Measurements from ENCODE around the gene KIF23. TPM values are rescaled to one million over a fixed set of nuclear protein-coding genes. Genes with fewer than 3 reads are reported as not detected.

KIF23 gene
- total RNA-seq, 3 donors from 2014 or later = 1.6 to 6.4 (median 2.2) TPM

DNA sequence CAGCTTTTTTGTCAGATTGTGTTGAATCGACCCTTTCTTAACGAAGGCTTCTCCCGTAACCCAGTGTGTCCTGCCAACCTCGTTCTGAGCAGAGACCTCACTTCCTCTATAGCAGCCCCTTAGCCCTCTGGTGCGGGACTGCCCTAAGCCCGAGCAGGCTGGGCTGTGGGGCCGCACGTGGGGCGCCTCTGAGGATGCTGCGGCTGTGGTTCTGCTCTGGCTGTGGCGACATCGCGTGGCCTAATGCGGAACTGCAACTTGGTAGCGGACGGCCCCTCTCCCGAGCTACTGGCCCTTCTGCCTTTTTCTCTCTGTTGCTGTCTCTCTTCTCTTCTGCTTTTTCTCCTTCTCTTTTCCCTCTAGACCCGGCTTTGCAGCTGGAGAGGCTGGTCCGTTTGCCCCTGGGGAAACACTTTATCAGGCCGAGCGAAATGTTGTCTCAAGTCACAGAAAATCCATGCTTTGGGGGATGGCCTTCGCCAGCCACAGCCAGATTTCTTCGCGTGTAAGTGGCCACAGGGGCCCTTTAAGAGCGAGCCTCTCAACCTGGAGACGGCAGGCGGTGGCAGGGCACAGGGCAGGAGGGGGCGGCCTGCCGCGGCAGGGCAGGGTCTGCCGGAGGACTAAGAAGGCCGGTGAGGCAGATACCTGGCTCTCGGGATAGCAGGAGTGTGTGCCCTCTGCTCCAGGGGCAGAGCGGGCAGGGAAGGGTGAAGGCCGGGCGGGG lies 19.4 kb upstream of the KIF23 start:
- intact Hi-C loops (cut with DNase I; ENCODE audit: low total_unique reads) = loop anchor here (5.0 kb wide), 1 partner anchor 342 kb away; no protein-coding TSS in a partner anchor
- TF ChIP-seq CTCF (IDR thresholded peaks at IDR 0.05) (peak; percentile 81 to 92 (median 87)), POLR2A (IDR thresholded peaks at IDR 0.05) (no peak)
- Histone ChIP-seq H3K4me3 (peak overlapping the region in 1 of 3 donors; percentile 39), H3K9me3 (no peaks in the 10 kb centered on the region), H3K27ac (no peak overlapping the region), H3K27me3 (no peaks in the 10 kb centered on the region), H3K36me3 (no peaks in the 10 kb centered on the region), H3K4me1 (peaks cover 0 to 4% of the 10 kb centered on the region in 2 donors)
- DNase-seq (ENCODE audit: low spot score in 2 of 2) = peak; percentile 56 to 82

GRCh38 chr15:69395460-69395859 lies 18.7 kb upstream of the KIF23 start:
- Histone ChIP-seq H3K4me3 (no peak overlapping the region), H3K27me3 (no peaks in the 10 kb centered on the region), H3K27ac (no peak overlapping the region), H3K36me3 (no peaks in the 10 kb centered on the region), H3K4me1 (peaks cover 0 to 4% of the 10 kb centered on the region in 2 donors), H3K9me3 (no peaks in the 10 kb centered on the region)
- intact Hi-C loops (cut with DNase I; ENCODE audit: low total_unique reads) = loop anchor here (5.0 kb wide), 1 partner anchor 343 kb away; no protein-coding TSS in a partner anchor
- no peak for DNase-seq (ENCODE audit: low spot score in 2 of 2)
- TF ChIP-seq POLR2AphosphoS5 (IDR thresholded peaks at IDR 0.05) = no peak
- TF ChIP-seq POLR2A (IDR thresholded peaks at IDR 0.05) = no peak
- no peak for TF ChIP-seq CTCF (IDR thresholded peaks at IDR 0.05)

DNA sequence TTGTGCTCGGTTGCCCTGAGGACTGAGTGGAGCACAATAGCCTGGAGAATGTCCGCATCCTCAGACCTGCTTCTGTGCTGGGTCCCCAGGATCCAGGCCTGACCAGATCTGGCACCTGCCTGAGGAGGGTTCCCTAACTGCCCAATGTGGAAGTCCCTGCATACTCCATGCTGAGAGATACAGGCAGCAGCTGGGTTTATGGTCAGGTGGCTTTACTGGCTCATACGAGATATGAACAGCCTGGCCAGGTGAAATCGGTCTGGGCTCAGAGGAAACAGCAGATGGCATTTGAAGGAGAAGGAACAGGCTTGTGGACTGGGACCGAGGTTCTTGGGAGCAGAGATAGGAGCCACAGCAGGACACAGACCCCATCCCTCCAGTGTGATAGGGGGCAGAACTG lies 18.2 kb upstream of the KIF23 start:
- no peaks in the 10 kb centered on the region for H3K4me1 ChIP-seq
- H3K4me3 ChIP-seq = no peak overlapping the region
- no peaks in the 10 kb centered on the region for H3K36me3 ChIP-seq
- H3K27ac ChIP-seq = no peak overlapping the region
- TF ChIP-seq CTCF (IDR thresholded peaks at IDR 0.05) (no peak), POLR2A (IDR thresholded peaks at IDR 0.05) (no peak), POLR2AphosphoS5 (IDR thresholded peaks at IDR 0.05) (no peak)
- no peaks in the 10 kb centered on the region for H3K9me3 ChIP-seq
- intact Hi-C loops (cut with DNase I; ENCODE audit: low total_unique reads) = loop anchor here (5.0 kb wide), 1 partner anchor 344 kb away; no protein-coding TSS in a partner anchor
- no peaks in the 10 kb centered on the region for H3K27me3 ChIP-seq
- DNase-seq (ENCODE audit: low spot score in 2 of 2) = no peak

DNA sequence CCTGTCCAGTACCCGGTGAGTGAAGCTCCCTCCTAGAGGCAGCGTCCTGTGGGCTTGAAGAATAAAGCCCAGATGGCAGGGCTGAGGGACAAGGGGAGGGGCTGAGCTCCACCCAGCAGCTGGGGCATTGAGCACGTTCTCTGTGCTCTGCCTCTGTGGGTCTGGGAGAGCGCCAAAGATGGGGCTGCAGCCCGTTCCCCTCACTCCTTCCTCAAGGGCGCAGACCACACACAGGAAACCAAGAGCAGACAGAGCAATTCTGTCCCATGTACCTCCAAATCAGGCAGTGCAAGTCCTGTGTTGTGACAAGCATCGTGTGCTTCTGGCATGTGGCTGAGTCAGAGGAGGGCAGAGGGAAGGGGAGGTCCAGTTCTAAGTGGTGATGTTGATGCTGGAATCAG lies 15.7 kb upstream of the KIF23 start:
- intact Hi-C loops (cut with DNase I; ENCODE audit: low total_unique reads) = loop anchor here (5.0 kb wide), 1 partner anchor 346 kb away; no protein-coding TSS in a partner anchor
- H3K4me1 ChIP-seq = no peaks in the 10 kb centered on the region
- H3K4me3 ChIP-seq = no peak overlapping the region
- no peaks in the 10 kb centered on the region for H3K9me3 ChIP-seq
- TF ChIP-seq POLR2AphosphoS5 (IDR thresholded peaks at IDR 0.05) (no peak), CTCF (IDR thresholded peaks at IDR 0.05) (no peak), POLR2A (IDR thresholded peaks at IDR 0.05) (no peak)
- no peak overlapping the region for H3K27ac ChIP-seq
- no peaks in the 10 kb centered on the region for H3K36me3 ChIP-seq
- no peak for DNase-seq (ENCODE audit: low spot score in 2 of 2)
- no peaks in the 10 kb centered on the region for H3K27me3 ChIP-seq

DNA sequence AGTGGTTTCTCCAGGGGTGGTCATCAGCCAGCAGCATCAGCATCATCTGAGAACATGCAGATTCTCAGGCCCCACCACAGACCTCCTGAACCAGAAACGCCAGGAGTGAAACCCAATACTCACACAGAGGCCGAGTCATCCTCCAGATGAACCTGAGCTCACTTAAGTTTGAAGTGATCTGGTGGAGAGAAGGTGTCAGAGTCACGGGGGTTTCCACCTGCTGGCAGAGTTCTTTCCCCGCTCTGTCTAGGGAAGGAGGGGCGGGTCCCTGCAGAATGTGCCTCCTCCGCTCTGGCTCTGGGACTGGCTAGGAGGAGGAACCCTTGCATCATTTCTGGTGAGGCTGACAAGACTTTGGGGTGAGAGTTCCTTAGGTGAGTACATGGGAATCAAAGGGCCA lies 13.3 kb upstream of the KIF23 start:
- Histone ChIP-seq H3K27ac (no peak overlapping the region), H3K9me3 (no peaks in the 10 kb centered on the region), H3K36me3 (no peaks in the 10 kb centered on the region), H3K27me3 (no peaks in the 10 kb centered on the region), H3K4me3 (no peak overlapping the region), H3K4me1 (no peaks in the 10 kb centered on the region)
- TF ChIP-seq POLR2AphosphoS5 (IDR thresholded peaks at IDR 0.05) = no peak
- no peak for TF ChIP-seq POLR2A (IDR thresholded peaks at IDR 0.05)
- TF ChIP-seq CTCF (IDR thresholded peaks at IDR 0.05) = no peak
- no peak for DNase-seq (ENCODE audit: low spot score in 2 of 2)
- intact Hi-C loops (cut with DNase I; ENCODE audit: low total_unique reads) = no loop called here
